BJ (cell line): Measurements from ENCODE around the gene ACAP3. TPM values are rescaled to one million over a fixed set of nuclear protein-coding genes. Genes with fewer than 3 reads are reported as not detected.

ENCODE experiments used
- CTCF ChIA-PET: fragments of 350-600 bp; formaldehyde crosslinking; extraction: SDS; loops from one replicate; lab custom pipeline; 2021; ENCODE audit warnings: antibody characterized with exemption, inconsistent platforms; lab: Yijun Ruan, JAX
- POLR2A ChIA-PET: fragments of 300-600 bp; sonication (Branson Sonifier 250); formaldehyde crosslinking; extraction: SDS; loops from one replicate; lab custom pipeline; 2021; ENCODE audit warnings: antibody characterized with exemption; lab: Charles Lee
- DNase-seq: peaks from one replicate; pipeline ENCODE4 v3.0.0-alpha.2; 2011; ENCODE audit warnings: low read depth
- H3K27me3 ChIP-seq: 2 replicates; pipeline ENCODE4 v1.6.0; 2011; ENCODE audit warnings: low read length; ENCODE audit not compliant: control insufficient read depth, insufficient read depth
- H3K36me3 ChIP-seq: 2 replicates; pipeline ENCODE4 v1.5.1; 2011; ENCODE audit warnings: low read length; ENCODE audit not compliant: control insufficient read depth, insufficient read depth
- H3K4me3 ChIP-seq: 2 replicates; pipeline ENCODE4 v1.5.1; 2011; ENCODE audit warnings: low read depth, mild to moderate bottlenecking, control low read depth, low read length
- CTCF ChIP-seq: IDR thresholded peaks from 2 replicates; pipeline ENCODE4 v1.5.1; 2011; ENCODE audit warnings: low read depth, mild to moderate bottlenecking, control low read depth, inconsistent platforms, low read length, moderate library complexity; ENCODE audit not compliant: insufficient read depth
- polyA minus RNA-seq: library from RNA; depleted of rRNA, polyadenylated mRNA; stranded (reverse); fragments of >200 nt; gene quantifications from 2 replicates; pipeline ENCODE4 v1.2.3, GENCODE V29; 2011; rRNA and poly(A)+ RNA removed
- polyA plus RNA-seq: library from polyadenylated mRNA; depleted of rRNA; stranded (reverse); fragments of >200 nt; gene quantifications from 2 replicates; pipeline ENCODE4 v1.2.3, GENCODE V29; 2011; rRNA removed

ACAP3 gene, protein sequence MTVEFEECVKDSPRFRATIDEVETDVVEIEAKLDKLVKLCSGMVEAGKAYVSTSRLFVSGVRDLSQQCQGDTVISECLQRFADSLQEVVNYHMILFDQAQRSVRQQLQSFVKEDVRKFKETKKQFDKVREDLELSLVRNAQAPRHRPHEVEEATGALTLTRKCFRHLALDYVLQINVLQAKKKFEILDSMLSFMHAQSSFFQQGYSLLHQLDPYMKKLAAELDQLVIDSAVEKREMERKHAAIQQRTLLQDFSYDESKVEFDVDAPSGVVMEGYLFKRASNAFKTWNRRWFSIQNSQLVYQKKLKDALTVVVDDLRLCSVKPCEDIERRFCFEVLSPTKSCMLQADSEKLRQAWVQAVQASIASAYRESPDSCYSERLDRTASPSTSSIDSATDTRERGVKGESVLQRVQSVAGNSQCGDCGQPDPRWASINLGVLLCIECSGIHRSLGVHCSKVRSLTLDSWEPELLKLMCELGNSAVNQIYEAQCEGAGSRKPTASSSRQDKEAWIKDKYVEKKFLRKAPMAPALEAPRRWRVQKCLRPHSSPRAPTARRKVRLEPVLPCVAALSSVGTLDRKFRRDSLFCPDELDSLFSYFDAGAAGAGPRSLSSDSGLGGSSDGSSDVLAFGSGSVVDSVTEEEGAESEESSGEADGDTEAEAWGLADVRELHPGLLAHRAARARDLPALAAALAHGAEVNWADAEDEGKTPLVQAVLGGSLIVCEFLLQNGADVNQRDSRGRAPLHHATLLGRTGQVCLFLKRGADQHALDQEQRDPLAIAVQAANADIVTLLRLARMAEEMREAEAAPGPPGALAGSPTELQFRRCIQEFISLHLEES
- polyA plus RNA-seq (19.5 and 33.9 TPM in 2 replicates), polyA minus RNA-seq (26.2 and 30.9 TPM in 2 replicates)

DNA sequence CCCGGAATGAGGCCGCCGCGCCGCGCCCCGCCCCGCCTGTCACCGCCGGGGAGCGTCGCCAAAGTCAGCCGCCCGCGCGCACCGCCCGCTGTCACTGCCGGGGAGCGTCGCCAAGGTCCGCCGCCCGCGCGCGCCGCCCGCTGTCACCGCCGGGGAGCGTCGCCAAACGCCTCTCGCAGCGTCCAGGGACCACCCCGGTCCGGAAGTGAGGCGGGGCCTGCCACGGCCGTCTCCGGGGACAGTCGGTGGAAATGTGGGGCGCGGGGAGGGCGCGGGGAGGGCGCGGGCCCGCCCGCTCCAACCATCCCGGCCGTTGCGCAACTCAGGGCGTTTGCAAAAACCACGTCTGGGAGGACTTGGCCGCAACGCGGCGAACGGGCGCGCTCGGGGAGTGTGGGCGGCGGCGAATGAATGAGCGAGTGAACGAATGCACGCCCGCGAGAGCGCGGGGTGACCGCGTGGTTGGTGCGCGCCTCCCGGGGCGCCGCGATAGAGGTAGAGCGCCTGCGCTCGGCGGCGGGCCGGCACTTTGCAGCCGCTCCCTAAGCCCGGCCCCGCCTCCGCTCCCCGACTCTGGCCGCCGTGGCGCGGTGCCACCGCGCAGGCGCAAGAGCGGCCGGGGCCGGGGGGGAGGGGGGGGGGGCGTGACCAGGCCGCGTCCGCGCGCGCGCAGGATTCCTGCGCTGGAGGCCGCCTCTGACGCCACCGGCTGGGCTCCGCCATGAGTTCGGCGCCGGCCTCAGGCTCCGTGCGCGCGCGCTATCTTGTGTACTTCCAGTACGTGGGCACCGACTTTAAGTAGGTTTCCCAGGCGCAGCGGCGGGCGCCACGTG, at the start of gene ACAP3, which contains the start of gene PUSL1:
Gene ACAP3, minus strand, starts transcription at position 8 of the 833 bp plus-strand sequence. CDS start 115 bp downstream, outside the sequence.
Gene PUSL1, plus strand, starts transcription at position 675 of the 833 bp plus-strand sequence. Its CDS starts 47 bp downstream, at position 722.
- peak; percentile 53 for DNase-seq
- no peak for TF ChIP-seq CTCF
- ChIA-PET CTCF (no interaction called here), POLR2A (no interaction called here)
- Histone ChIP-seq H3K36me3 (peaks cover 23% of the 10 kb centered on the region), H3K4me3 (peak within 1 kb of the TSS; percentile 88), H3K27me3 (no peaks in the 10 kb centered on the region)

- Histone ChIP-seq H3K27me3 (no peaks in the 10 kb centered on the region), H3K4me3 (peak overlapping the region; percentile 95), H3K36me3 (peaks cover 29% of the 10 kb centered on the region)
- no peak for DNase-seq
- ChIA-PET CTCF (interaction anchor here (1.5 to 2.7 kb wide), 2 partner anchors 8 to 14 kb away, joined by 8 to 31 read pairs; partner anchors contain the start of gene DVL1), POLR2A (no interaction called here)
- no peak for TF ChIP-seq CTCF
These were observed 49.2 kb upstream of the ACAP3 start for GRCh38 chr1:1356796-1357401.

DNA sequence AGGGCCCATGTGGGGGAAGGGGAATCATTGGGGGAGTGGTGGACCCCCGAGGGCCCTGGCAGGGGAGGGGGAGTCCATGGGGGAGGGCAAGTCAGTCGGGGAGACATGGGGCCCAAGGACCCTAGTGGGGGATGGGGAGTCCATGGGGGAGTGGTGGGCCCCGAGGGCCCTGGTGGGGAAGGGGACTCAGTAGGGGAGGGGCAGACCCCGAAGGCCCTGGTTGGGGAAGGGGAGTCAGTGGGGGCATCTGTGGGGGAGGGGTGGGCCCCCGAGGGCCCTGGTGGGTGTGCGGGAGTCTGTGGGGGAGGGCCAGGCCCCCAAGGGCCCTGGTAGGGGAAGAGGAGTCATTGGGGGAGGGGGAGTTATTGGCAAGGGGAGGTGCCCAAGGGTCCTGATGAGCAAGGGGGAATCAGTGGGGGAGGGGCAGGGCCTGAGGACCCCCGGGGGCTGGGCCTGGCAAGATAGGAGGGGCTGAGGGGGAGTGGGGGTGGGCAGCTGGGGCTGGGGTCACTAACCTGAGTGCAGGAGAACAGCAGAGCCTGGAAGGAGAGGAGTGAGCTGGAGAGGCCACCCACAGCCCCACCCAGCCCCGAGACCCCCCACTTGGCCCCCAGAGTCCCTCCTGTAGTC, 48.6 kb upstream of the ACAP3 start:
- no peak for TF ChIP-seq CTCF
- Histone ChIP-seq H3K4me3 (peak overlapping the region; percentile 95), H3K27me3 (no peaks in the 10 kb centered on the region), H3K36me3 (peaks cover 31% of the 10 kb centered on the region)
- ChIA-PET POLR2A (no interaction called here), CTCF (no interaction called here)
- no peak for DNase-seq

- POLR2A ChIA-PET, result no interaction called here
- TF ChIP-seq CTCF, result no peak
- CTCF ChIA-PET, result no interaction called here
- Histone ChIP-seq H3K27me3 (no peaks in the 10 kb centered on the region), H3K4me3 (peak overlapping the region; percentile 95), H3K36me3 (peaks cover 31% of the 10 kb centered on the region)
- no peak for DNase-seq
These were observed 47.7 kb upstream of the ACAP3 start for GRCh38 chr1:1355416-1355815.
